NCI-H1048 (cell line): ENCODE measurements around the gene TM9SF4.
"Not testable (repeated sequence)": the region's sequence is repeated elsewhere in the genome, so short reads cannot be mapped to it uniquely, and the experiment has no call there.

Experiments used
- DNase-seq: peaks from one replicate; lab custom pipeline; 2025; lab: John Stamatoyannopoulos, UW

TM9SF4 gene

DNA sequence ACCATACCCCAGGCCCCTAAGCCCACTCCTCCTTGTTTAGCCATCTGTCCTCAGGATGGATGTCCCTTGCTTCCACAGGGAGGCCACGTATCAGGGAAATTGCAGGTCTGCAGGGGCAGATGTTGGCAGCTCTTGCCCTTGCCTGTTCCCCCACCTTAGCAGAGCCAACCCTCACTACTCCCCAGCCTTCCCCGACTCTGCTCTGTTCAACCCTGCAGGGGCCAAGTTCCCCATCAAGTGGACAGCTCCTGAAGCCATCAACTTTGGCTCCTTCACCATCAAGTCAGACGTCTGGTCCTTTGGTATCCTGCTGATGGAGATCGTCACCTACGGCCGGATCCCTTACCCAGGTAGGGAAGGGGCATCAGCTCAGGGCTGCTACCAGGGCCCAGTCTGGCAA lies 10.7 kb upstream of the TM9SF4 start:
- no peak for DNase-seq

DNA sequence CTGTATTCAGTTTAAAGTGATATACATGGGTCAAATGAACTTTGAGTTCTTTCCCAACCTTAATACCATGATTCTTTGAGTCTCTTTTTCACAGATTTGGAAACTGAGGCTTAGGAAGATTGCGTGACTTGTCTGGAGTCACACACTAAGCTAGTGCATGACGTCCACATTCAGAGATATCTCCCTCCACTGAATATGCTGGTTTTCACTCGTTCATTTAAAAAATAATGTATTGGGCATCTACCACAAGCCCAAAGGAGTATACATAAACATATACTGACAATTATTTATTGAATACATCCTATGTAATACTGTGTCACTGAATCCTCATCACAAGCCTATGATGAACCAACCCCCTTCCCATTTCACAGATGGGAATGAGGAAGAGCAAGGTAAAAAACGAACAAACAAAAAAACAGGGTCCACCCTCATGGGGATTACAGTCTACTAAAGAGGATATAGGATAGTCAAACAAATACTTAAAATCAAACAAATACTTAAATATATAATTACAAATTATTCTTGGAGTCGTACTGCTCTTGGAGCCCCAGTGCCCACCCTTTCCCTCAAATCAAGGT lies 611 bp upstream of the TM9SF4 start:
- no peak for DNase-seq

DNA sequence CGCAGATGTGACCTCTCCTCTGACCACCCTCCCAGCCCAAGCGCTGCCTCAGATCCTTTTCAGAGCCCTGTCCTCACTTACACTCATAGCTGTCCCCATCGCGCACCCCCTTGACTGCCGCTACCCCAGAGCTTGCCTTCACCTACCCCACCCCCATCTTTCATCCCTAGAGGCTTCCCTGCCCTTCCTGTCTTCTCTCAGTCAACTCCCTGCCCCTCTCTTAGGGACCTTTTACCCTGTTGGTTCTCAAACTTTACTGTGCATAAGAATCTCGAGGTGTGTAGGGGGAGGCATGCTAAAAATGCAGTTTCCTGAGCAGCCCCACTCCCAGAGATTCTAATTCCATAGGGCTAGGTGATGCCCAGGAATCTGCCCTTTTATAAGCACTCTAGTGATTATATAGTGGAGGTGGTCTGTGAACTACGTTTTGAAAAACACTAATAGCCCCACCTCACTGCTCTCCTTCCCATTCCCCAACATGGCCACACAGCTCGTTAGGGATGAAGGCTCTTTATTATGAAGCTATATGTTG lies 725 bp downstream of the TM9SF4 start:
- no peak for DNase-seq

DNA sequence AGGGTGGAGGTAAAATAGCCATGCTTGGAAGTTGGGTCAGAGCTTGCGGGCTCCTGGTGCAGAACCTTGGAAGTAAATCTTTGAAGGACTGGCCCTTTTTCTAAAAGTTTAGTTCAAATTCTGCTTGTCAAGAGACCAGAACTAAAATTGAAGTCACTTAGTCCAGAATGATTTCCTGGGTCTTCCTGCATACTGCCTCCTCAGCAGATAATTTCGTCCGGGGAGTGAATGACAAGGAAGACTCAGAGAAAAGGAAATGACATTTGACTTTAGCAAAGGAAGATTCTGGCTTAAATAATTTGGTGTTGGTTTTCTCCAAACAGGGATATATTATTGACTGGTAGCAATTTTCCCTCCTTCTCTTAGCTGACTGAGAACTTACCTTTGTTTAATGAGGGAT lies 1.2 kb downstream of the TM9SF4 start:
- DNase-seq: no peak

DNA sequence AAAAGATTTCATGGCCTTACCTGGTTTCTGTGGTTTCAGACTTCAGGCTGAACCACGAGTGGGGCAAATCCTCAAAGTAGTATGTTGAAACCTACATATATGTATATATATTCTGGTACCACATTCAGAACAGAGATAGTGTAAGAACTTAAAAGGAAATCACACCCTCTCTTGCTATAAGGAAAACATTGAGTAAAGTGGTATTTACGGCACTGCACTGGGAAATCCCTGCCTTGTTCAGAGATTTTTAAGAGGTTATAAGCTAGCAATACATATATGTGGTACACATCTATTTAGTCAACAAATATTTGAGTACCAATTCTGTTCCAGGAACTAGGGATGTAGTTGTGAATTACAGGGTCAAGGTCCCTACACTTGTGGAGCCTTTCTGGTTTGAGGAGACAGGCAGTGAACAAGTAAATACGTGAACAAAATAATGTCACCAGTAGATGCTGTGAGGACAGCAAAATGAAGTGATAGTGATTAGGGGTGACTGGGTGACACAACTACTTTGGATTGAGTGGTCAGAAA lies 1.7 kb downstream of the TM9SF4 start:
- no peak for DNase-seq

DNA sequence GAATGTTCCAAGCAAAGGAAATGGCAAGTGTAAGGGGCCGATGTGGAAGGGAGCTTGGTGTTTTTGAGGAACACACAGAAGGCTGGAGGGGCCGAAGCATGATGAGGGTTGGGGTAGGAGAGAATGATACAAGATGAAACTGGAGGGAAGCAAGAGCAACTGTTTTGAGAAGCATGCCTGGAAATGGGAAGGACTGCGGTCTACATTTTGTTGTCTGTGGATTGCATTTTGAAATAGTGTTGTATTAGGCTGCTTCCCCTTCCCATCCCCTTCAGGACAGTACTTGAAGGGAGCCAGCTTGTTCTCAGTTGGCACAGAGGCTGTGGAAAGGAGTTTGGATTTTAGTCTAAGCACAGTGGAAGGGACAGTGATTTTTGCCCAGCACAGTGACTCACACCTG lies 2.2 kb downstream of the TM9SF4 start:
- DNase-seq: no peak

DNA sequence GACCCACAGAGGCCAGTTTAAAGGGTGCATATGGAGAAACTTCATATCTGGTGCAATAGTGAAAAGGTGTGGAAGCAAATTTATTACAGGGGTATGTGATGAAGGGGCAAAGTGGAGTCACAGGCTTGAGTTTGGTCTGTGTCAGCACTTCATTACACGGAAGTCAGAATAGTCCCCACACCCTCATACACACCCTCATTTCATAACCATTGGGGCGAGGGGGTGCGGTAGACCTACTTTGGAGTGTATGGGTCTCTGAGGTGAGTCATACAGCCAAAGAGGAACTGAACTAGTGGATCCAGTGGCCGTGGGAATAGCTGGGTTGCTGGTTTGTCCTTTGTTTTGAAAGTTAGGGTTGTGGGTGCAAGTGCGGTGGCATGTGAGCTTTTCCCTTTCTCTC lies 3.3 kb downstream of the TM9SF4 start:
- no peak for DNase-seq

DNA sequence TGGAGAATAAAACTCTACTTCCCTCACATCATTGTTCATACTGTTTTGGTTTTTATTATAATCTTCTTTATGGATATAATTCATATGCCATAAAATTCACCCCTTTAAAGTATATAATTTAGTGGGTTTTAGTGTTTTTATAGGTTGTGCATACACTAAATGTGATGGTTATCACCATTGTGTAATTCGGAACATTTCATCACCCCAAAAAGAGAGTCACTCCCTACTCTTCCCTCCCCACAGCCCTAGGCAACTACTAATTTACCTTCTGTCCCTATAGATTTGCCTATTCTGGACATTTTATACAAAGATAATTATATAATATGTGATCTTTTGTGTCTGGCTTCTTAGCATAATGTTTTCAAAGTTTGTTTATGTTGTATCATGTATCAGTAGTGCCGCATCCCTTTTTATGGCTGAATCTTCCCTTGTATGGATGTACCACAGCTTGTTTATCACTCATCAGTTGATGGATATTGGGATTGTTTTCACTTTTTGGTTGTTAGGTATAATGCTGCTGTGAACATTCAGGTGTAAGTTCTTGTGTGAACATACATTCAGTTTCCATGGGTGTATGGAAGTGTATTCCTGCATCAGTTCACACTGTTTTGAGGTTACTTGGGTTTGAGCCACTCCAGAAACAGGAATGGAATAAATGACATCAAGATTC lies 4.2 kb downstream of the TM9SF4 start:
- DNase-seq: no peak

DNA sequence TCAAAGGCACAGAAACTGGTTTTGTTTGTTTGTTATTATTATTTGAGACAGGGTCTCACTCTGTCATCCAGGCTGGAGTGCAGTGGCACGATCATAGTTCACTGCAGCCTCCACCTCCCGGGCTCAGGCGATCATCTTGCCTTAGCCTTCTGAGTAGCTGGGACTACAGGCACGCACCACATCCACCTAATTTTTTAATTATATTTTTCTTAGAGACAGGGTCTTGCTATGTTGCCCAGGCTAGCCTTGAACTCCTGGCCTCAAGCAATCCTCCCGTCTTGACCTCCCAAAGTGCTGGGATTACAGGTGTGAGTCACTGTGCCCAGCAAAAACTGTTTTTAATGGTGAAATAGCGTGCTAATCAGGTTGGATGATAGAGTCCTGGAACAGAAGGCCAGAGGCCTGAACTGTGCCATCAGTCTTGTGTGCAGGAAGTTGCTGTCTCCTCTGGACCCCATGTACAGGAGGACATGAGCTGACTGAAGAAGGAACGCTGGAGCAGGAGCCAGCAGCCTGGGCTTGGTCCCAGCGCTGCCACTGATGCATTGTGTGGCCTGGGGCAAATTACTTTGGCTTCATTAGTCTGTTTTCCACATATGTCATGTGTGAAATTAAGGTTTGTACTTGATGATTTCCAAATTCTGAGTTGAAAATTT lies 4.9 kb downstream of the TM9SF4 start:
- DNase-seq: no peak

DNA sequence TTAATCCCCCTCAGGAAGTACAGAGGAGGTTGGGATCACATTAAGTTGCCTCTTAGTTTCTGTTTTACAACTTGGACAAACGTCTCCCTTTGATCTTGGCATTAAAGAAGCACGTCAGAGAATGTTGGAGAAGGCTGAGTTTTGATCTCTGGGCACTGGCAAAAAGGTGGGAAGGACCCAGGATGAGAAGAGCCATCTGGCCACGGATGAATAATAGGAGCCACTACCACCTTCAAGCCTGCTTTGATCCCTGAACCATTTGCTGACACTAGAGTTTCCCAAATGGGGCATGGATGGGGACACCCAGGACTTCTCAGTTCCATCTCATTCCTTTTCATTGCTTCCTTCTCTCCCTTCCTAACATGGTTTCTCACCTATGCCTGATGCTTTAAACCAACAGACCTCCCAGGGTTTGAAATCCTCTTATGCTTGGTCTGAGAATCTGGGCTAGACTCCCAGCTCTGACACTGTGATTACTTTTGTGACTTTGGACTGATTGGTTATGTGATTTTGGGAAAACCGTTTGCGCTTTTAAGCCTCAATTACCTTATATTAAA lies 5.8 kb downstream of the TM9SF4 start:
- DNase-seq: no peak

DNA sequence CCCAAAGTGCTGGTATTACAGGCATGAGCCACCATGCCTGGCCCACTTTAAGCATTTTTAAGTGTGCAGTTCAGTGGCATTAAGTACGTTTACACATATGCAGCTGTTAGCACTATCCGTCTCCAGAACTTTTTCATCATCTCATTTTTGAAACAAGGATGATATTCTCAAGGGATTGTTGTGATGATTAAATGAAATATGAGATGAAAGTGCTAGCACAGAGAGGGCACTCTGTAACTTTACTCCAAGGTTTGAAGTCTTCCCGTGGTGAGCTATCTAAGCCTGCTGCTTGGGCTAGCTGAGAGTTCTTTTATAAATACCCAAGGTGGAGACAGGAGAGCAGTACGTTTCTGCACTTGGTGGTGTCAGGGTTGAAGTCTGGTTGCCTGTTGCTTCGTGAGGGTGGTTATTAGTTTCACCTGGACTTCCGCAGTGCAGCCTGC lies 6.6 kb downstream of the TM9SF4 start:
- DNase-seq: no peak

DNA sequence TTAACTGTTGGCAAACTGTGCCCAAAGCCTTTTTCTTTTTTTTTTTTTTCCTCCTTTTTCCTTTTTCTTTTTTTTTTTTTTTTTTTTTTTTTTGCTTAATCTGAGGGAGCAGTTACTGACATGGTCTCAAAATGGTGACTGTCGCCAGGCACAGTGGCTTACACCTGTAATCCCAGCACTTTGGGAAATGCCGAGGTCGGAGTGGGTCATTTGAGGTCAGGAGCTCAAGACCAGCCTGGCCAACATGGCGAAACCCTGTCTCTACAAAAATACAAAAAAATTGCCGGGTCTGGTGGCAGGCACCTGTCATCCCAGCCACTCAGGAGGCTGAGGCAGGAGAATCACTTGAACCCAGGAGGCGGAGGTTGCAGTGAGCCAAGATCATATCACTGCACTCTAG lies 7.3 kb downstream of the TM9SF4 start:
- not testable (repeated sequence) for DNase-seq

DNA sequence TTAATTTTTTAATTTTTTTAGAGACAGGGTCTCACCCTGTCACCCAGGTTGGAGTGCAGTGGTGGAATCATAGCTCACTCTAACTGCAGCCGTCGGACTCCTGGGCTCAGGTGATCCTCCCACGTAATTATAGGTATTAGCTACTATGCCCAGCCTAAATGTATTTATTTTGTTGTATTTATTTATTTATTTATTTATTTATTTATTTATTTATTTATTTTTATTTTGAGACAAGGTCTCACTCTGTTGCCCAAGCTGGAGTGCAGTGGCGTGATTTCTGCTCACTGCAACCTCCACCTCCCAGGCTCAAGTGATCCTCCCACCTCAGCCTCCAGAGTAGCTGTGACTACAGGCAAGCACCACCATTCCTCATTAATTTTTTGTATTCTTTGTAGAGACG lies 8.9 kb downstream of the TM9SF4 start:
- DNase-seq: not testable (repeated sequence)

DNA sequence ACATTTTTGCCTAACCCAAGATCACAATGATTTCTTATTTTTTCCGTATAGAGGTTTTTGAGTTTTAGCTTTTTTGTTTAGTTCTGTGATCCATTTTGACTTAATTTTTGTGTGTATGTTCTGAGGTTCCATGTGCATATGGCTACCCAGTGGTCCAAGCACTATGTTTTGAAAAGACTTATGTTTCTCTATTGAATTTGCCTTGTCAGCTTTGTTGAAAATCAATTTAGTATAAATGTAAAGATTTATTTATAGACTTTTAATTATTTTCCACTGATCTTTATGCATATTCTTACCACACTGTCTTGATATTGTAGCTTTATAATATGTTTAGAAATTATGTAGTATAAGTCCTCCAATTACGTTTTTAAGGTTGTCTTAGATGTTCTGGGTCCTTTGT lies 10.2 kb downstream of the TM9SF4 start:
- DNase-seq: no peak

DNA sequence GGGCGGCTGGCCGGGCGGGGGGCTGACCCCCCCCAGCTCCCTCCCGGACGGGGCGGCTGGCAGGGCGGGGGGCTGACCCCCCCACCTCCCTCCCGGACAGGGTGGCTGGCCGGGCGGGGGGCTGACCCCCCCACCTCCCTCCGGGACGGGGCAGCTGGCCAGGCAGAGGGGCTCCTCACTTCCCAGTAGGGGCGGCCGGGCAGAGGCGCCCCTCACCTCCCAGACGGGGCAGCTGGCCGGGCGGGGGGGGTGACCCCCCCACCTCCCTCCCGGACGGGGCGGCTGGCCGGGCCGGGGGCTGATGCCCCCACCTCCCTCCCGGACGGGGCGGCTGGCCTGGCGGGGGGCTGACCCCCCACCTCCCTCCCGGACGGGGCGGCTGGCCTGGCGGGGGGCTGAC lies 12.4 kb downstream of the TM9SF4 start:
- DNase-seq: not testable (repeated sequence)

DNA sequence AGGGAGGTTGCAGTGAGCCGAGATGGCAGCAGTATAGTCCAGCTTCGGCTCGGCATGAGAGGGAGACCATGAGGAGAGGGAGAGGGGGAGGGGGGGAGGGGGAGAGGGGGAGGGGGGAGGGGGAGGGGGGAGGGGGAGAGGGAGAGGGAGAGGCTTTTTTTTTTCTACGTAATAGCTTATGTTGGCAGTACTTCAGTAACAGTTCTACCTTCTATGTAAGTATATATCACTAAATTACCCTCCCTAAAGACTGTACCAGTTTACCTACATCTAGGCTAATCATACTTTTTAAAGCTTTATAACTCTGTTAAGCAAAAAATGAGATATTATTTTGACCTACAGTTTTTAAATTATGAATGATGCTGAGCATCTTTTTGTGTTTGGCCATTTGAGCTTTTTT lies 13.6 kb downstream of the TM9SF4 start:
- DNase-seq: no peak

DNA sequence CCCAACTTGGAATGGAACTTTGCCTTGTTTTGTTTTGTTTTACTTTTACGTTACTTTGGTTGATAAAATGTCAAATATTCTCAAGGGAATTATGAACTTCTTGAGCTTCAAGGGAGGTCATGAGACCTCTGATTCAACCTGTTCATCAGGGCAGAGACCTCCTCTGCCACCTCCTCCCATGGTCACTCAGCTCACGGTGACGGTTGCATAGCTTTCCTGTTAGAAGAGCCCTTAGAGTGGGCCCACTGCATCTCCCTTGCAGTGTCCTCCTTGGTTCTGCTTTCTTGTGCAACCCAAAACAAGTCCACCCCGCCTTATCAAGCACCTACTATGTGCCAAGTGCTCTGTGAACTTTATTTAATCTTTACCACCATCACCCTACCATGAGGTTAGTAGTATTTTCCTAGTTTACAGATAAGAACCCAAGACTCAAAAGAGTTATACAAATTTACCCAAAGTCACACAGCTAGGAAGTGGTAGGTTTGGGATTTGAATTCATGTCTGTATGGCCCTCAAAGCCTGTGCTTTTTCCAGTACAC lies 15.5 kb downstream of the TM9SF4 start:
- no peak for DNase-seq

DNA sequence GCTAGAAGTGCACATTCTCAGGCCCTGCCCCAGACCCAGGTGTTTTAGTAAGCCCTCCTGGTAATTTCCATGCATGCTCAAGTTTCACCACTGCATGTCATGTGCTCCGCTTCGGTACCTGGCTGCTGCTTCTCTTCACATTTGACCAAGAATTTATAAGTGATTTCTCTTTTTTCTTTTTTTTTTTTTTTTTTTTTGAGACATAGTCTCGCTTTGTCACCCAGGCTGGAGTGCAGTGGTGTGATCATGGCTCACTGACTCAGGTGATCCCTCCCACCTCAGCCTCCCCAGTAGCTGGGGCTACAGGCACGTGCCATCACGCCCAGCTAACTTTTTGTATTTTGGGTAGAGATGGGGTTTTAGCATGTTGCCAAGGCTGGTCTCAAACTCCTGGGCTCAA lies 16.0 kb downstream of the TM9SF4 start:
- DNase-seq: no peak

DNA sequence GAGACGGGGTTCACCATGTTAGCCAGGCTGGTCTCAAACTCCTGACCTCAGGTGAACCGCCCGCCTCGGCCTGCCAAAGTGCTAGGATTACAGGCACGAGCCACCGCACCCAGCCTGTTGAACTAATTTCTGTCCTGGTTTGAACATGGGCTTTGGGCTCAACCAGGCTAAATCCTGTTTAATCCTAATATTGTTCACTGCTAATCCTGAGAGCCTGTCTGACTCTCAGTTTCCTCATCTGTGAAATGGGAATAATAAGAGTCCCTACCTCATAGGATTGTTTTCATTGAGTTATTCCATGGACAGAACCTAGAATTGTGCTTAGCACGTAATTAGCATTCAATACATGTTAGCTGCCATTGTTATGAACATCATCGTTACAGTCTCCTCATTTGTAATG lies 17.4 kb downstream of the TM9SF4 start:
- DNase-seq: no peak

DNA sequence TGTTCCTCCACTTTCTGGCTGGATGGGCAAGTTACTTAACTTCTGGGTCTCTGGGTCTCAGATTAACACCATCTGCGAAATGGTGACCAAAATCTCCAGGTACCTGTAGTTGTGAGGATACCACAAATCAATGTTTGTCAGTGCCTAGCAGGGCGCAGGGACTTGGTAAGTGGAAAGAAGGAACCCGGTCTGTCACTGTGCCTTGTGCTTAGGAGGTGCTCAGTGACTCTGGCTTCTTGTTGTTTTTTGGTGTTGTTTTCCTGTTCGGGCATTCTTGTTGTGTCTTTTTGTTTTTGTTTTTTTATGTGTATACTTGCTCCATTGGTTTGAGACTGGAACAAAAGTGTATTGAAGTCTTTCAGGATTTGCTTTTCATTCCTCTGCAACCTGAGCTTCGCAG lies 17.8 kb downstream of the TM9SF4 start:
- DNase-seq: no peak

DNA sequence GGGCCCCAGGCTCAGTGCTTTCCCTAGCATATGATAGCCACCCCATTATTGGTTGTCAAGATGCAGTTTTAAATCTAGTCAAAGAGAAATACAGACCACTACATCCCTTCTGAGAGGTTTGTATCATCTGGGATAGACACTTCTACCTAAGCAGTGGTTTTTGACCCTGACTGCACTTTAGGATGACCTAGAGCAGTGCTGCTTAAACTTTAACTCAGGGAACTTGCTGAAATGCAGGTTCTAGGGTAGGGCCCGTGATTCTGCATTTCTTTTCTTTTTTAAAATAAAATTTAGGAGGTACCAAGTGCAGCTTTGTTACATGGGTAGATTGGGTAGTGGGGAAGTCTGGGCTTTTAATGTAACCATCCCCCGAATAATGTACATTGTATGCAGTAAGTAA lies 18.7 kb downstream of the TM9SF4 start:
- no peak for DNase-seq

DNA sequence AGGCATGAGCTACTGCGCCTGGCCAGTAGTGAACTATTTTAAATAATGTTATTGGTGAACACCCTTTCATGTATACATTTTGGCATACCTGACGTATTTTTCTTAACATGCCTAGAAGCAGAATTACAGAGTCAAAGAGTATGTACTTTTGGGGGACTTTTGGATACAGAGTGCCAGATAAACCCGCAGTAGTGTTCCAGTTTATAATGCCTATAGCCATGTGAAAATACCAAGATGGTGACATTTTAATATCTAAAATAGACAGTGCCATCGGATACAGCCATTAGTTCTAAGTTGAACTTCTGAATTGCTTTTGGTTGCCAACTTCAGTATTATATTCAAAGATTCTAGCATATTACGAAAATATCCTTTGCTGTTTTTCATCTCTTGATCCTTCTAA lies 20.3 kb downstream of the TM9SF4 start:
- no peak for DNase-seq

DNA sequence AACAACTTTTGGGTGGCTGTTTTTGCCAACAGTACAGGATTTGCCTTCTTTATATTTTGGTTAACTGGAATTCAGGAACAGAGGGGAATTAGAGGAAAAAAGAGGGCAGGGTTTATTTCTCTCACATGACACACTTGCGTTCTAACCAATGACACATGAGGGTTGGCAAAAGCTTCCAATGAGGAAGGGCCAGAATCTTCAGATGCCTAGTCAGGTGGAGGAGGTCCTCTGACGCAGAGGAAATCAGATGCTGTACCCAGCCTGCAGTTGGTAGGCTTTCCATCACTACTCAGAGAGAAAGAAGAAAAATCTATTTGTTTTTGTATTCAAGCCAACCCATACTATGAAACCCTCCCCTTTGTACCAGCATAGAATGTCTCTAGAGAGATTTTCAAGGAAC lies 20.8 kb downstream of the TM9SF4 start:
- DNase-seq: no peak
